NCI-H1930 (cell line): Measurements from ENCODE around the gene DOK6.

Experiments used
- DNase-seq, 2 experiments: peaks; one replicate each; lab custom pipeline; 2025; lab: John Stamatoyannopoulos, UW

DOK6 gene

DNA sequence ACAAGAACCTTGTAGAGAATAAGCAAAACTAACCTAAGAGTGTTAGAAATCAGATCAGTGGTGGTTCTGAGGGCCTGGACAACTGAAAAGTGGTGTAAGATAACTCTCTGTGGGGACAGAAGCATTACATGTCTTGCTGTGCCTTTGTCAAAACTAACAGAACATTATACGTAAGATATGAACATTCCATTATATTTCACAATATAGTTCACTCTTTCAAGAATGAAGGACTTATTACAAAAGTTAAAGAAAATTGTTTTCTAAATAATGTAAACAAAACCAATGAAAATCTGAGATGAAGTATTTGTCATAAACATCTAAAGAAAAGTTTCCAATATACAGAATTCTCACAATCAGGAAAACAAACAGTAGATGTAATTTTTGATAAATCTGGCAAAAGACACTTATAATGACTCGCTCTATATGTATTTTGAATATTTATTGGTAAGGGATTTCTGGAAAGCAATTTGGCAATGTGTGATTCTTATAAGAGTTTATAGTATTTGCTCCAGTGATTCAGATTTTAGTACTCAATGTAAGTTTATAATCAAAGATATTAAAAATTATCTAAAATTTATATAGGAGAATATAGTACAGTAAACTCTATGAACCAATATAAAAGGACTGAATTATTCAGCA, 288.6 kb downstream of the DOK6 start:
- DNase-seq, result no peak

DNA sequence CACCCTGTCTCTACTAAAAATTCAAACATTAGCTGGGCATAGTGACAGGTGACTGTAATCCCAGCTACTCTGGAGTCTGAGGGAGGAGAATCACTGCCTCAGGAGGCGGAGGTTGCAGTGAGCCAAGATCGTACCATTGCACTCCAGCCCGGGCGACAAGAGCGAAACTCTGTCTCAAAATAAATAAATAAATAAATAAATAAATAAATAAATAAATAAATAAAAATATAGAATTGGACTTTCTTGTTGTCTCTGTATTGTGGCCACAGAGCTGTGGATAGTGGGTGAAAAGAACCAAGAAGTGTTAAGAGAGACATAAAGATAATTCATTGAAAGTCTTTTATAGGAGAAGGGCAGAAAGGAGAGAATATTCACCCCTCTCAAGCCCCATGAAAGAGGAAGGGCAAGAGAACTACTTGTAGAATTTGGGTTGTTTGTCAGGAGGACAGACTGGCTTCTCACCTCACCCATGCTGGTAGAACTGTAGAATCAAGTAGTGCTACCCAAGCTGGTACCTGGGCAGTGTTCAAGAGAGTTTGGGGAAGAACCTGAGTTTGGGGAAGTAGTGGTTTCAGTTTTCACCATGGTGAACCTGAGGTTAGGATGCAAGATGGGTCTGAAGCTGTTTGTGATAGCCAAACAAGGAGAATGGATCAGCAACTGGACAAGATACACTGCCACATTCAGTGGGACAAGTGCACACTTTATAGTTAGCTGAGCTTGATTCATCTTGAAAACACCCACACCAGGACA, 290.5 kb downstream of the DOK6 start:
- DNase-seq, result no peak

DNA sequence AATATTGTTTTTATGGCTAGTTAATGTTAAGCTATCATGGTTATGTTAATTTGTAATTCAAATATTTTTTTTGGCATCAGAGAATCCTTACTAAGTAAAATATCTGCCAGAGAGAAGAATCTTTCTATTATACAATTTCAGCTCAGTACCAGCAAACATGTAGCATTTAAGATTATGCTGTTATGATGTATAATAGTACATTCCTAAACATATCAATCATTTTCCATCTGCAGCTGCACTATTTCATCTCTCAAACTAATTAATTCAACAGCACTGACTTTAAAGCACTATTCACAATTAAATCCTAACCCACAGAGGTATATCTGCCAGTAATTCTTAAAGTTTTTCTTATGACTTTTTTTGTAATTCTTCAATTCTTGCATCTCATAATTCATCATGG, 296.4 kb downstream of the DOK6 start:
- DNase-seq, result no peak

DNA sequence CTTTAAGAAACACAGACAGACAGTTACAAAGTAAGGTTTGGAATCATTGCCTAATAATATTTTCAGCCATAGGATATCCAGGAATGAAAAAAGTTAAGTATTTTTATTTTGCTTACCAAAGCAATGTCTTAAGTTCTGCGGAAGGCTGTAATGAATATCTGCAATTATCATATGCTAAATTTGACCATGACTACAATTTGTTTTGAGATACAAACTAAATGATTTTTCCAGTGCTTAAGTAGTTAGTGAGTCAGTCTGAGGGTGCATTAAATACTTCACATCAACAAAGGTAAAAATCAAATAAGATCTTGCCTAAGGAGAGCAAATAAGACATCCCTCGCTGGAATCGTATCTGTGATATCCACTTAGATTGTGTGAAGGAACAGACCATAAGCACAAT, 297.0 kb downstream of the DOK6 start:
- DNase-seq, result no peak

DNA sequence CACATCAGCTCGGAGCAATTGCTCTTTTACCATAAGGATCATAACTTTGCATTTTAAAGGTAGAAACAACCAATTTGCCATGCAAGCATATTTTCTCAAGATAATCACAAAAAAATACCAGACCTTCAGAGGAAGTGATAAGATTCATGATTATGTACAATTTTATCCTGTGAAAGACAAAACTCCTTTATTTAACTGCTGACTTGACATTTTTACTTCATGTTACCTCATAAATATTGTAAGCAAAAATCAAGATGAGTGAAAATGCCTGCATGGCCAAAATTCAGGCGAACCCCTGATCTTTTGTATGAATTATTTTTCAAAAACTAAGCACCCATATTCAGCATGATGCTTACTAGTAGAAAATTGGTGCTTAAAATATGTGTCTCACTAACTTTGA, 300.6 kb downstream of the DOK6 start:
- no peak for DNase-seq

DNA sequence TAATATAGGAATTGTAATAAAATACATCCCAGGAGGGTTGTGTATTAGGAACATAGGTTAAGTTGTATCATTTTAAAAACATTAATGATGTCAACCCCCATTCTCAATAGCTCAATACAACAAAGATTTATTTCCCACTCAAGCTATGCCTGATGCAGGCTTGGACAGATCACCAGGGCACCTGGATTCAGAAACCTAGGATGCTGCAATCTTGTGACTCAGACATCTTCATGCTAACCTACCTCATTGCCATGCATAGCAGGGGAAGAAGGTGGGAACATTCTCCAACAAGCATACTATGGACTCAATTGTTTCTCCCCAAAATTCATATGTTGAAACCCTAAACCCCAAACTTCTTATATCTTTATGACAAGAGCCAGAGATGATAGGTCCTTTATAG, 302.8 kb downstream of the DOK6 start:
- DNase-seq, result no peak

DNA sequence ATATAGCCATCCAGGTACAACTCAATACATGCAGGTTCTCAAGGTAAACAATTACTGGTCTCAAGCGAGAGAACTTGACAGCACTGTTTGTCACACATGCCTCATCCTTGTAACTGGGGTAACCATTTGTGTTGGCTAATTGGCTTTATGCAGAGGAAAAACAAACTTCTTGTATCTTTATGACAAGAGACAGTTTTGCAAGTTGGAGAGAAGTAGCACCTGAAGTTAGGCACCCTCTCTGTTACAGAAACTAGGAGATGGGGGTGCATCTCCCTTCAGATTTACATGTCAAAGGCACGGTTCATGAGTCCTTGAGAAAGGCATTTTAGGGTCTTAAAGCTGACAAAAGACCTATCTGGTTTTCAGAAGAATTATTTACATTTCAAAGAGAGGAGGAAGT, 305.3 kb downstream of the DOK6 start:
- no peak for DNase-seq

DNA sequence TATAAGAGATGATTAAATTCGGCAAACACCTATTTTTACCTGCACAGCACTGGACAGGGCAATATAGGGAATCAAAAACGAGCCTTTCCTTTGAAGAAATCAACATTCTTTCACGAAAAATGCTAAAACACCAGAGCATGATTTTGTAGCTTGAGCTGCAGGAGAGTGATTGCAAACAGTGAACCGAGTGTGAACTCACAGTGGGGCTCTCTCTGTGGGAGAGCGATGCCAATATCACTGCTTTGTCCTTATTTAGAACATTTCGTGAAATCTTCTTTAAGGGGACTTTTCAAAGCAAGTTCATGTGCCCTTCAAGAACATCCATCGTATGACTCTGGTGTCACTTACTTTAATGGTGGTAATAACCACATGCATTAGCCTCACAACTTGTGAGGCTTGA, 308.2 kb downstream of the DOK6 start:
- no peak for DNase-seq

DNA sequence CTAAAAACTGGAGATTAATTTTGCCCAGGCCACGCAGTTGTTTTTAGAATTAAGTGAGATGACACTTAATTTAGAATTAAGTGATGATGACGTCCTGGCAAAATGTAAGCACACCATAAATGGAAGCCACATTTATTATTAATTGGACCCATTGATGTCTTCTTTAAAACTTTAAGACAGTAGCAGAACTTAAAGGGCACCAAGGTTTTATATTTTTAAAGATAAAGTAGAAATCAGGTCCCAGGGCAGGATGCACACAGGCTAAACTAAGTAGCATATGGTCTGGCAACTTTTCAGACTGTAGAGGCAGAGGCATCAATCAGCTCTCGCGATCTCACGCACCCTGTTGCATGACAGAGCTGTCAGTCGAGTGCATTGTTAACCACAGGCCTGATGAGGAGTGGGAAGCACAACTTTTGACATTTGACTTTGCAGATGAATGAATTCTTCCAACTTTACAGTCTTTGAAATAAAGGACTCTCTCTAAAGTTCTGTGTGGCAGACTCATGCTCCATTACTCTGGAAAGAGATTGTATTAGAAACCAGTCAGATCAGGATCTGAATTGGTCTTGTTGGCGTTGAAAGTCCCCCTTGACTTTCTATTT, 314.6 kb downstream of the DOK6 start:
- DNase-seq, result no peak

DNA sequence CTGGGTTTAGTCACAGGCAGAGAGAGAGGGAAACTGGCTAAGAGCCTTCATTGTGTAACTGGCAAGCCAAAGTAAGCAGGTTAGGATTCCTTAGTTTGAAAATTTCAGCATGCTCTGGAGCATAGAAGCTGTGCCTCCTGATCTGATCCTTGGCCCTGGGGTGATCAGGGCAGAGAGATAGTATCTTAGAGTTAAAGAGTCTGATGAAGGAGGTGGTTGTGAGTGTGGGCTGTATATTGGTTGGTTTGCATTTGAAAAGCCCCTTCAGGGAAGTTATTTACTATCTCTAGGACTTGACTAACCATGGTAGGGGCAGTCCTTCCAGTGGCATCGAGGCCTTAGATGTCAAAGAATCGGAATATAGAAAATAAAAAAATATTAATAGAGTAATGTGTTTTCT, 316.9 kb downstream of the DOK6 start:
- DNase-seq, result no peak

DNA sequence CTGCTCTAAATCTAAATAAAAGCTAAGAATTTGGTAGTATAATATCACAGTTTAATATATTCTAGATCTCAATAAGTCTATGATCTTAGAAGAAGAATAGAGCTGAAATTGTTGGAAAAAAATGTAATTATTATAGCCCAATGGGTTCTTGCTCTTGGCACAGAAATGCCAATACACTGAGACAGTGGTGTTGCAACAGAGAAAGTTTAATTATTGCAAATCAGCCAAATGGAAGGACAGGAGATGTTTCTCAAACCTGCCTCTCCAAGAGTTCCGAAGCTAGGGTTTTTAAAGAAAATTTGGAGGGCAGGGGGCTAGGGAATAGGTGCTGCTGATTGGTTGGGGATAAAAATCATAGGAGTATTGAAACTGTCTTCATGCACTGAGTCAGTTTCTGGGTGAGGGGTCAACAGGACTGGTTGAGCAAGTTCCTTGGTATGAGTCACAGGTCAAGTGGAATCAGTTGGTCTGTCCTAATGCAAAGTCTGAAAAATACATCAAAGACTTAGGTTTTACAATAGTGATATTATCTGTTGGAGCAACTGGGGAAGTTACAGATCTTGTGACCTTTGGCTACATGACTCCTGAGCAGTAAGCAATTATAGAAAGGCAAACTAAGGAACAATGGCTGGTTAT, 318.3 kb downstream of the DOK6 start:
- no peak for DNase-seq

DNA sequence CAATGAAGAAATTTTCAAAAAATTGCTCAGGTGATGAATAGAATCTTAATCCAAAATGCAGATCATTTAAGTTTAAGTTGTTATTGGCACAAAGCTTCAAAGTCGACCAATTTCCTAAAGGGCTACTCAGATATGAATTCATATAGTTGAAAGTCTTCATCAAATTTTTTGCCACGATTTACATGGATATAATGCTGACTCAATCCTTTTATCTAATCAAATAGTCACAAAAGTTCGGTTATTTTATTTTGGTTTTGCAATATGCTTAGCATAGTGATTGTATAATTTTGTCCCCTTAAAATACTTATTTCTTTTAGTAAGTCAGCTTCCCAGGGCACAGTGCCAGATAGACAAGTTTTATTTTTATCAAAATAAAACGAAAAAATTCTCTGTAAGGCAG, 319.7 kb downstream of the DOK6 start:
- no peak for DNase-seq

DNA sequence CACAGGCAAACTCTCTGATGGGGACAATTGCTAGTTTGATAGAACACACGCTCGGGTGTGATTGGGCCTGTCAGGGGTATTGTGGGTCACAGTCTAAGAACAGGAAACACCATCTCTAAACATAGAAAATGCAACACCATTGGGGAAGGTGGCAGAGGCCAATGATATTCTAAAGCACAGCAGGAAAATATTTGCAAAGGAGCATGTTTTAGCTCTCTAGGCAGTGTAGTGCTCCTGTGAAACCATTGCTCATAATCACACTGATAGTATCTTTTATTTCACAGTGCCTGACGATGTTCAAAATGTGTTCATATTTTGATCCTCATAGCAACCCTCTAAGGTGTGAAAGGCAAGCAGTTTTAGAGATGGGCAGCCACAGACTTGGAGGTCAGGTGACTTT, 322.7 kb downstream of the DOK6 start:
- DNase-seq, result no peak

DNA sequence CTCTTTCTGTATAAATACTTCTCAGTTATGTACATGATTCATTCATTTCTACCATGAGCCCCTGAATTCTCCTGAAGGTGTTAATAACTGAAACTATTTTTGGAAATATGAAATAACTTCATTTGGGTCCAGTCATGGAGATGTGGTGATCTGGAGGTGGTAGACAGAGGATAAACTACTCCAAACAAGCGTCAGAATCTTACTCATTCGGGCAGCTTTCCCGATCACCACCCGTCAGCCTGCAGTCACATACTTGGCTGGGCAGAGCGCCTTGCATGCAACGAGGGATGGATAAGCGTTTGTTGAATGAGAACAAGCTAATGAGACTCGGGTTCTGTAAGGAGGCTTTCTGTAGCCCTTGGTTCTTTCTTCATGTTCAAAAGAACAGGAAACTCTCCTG, 324.3 kb downstream of the DOK6 start:
- DNase-seq, result no peak

DNA sequence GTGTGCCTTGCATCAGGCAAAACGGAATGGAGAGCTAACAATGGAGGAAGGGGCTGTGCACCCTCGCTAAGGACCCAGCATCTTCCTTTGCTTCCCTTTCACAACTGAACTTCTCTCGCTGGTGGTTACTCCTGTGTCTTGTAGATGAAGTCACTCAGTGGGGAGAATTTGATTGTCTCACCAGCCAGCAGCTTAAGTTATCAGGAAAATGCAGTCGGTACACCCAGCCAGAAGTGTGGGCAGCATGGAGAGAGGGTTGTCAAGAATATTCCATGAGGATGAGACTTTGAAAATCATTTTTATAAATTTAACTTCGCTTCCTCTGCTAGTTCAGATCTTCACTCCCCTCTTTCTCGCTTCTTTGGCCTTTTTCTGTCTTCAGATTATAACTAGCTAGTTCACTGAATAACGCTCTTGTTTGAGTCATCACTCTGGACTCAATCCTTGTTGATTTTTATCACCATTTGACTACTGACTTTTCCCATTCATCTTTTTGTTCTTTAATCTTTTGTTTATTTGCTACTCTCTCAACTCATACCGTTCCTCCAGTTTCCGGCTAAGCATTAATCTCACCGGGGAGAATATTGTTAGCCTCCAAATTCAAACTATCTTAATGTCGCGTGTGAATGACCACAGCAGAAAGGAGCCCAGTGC, 325.3 kb downstream of the DOK6 start:
- DNase-seq, result no peak

DNA sequence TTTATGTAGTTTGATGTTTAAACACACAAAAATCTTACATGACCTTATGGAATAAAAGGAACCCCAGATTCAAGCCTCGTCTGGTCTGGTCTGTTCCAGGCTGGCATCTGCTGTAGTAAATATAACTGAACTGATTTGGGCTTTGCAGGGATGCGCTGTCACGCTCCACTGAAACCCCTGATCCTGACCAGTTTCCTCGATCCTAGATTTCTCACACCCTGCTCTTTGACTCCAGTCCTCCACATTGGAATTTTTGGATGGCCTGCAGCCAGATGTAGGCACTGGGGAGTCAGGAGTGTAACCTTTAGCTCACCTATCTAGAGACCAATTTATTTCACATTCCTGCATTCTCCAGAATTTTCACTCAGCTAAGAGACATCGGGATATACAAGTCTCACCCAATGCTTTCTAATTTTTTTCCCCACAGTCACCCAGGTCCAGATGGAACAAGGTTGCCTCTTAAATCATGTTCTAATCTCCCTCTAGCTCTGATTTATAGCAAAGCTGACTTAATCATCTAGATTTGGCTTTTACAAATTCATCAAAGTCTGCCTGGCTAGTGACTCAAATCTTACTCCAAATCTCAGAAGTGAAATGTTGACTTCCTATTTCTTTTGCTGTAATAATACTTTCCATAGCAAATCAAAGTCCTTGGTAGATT, 327.4 kb downstream of the DOK6 start:
- DNase-seq, result no peak

DNA sequence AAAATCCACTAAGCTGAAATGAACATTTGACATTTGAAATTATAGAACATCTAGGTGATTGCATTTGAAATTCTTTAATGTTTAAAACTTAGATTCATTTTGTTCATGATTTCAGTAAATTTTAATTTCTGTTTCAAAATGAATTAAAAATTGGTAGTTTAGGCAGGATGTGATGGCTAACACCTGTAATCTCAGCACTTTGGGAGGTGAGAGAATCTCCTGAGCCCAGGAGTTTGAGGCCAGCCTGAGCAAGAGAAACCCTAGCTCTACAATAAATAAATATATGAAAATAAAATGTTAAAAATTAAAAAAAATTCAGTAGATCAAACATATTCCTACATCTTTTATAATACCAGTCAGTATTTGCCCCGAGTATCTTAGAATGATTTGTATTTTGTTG, 330.0 kb downstream of the DOK6 start:
- no peak for DNase-seq

DNA sequence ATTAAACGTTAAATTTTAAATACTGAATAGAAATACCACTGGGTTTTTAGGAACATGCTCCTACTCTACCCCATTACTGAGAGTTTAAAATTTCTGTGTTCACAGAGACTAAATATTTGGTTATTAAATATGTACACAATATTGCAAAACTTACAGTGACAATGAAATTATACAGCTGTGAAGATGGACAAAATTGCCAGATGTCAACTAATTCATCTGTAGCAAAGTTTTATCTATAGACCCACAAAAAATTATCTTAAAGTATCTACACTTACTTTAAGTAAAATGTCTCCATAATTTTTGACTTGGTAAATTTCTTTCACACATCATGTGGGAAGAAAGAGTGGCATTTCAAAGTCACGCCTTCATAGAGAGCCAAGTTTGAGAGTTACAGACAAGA, 333.8 kb downstream of the DOK6 start:
- no peak for DNase-seq

DNA sequence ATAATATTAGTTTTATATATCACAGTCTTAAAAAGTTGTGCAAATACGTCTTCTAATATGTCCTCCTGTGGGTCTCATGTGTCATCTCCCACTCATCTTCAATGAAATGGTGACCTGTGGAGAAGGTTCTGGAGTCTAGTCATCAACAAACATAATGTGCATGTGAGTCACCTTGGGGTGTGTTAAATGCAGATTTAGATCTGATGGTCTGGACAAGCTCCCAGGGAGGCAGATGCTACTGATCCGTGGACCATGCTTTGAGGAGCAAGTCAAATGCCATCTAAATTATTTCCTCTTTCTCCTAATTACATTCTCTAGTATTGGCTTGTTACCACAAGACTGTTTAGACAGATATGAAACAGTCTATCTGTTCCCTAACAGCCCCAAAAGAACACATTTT, 336.0 kb downstream of the DOK6 start:
- no peak for DNase-seq

DNA sequence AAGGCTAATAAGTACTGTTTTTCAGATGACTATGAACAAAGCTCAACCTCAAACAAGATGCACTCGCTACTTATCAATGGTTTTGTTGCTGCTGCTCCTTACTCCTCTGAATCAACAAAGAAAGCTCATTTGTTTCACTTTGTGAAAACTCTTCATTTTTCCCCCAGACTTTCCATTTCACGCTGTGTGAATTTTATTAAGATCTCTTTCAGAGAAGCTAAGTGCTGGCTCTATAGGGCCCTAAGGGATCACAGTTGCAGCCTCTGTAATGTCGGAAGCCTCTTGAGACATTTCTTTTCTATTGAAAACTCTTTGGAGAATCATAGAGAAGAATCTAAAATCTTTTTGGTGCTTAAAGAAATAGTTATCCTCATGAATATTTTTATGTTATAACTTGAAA, 337.2 kb downstream of the DOK6 start:
- no peak for DNase-seq

DNA sequence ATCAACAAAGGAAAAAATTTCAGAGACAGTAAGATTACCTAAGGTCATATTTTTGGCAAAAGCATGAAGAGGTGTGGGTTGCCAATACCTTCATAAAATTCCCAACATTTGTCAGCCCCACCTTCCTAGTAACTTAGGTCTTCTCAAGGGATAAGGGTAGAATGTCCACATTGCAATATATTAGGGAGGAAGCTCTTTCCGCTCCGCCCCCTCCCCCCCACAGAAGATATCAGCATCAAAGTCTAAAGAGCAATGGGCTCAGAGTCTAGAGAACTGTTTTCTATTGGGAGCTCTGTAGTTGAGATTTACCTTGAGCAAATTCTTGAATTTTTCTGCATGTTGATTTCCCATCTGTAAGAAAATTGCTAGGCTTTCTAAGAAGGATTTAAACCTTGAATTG, 346.7 kb downstream of the DOK6 start:
- DNase-seq, result no peak

DNA sequence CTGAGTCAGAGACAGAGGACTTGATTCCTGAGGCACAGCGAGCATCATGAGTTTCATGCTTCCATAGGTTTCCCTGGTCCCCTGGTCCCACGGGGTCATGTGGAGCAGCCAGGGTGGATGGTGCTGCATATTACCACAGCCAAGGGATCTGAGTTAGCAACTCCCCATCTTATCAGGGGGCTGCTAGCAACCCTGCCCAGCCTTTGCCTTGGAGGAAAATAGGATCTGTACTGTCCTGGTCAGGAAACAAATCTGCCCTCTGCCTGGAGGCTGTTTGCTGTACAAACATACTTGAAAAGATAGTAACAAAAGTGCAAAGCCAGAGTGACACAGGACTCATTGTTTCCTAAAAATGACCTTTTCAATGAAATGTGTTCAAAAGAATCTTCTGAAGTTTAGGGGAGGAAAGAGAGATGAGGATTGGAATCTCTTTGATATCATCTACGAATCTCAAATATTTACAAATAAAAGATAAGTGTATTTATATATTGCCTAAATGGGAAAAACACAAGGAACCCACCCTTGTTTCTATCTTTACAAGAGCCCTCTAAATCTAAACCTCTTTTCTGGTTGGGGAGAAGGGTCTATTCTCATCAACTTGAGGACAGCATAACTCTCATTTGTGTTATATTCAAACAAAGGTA, 352.2 kb downstream of the DOK6 start:
- no peak for DNase-seq
